Colon (tissue), 2 donors: Measurements from ENCODE around the gene KCNH5.

Experiments used
- FAIRE-seq: peaks from 2 replicates; lab custom pipeline; 2012; peaks lifted over from hg19 to GRCh38; lab: Jason Lieb, UNC
- donor health status: control.
- donor health status: control.

The KCNH5 gene

DNA sequence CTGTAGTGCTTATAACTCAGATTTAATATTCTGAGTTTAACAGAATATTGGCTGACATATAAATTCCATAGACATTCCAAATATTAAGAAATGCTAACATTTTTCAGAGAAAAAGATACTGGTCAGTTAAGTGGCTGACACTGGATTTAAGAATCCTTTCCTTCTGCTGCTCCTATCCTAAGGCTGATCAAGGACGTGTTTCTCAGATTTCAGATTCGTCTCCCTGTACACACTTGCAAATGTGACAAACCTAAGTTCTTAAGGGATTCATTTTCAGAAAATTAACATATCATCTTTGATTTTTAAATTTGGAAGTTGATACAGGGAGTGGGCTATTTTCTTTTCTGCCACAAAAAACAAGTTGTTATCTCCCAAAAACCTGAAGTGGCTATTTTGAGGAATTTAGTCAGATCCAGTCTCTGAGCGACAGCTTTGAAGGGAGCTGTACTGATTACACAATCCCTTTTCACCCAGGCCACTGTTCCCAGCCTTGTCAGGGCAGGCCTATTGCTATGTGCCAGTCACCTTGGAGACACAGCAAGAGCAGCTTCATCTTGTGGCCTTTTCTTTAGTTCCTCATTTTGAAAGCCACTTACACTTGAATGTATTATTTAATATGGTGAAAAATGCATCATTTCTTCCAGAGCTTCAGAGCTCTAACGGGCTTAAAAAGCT is 370.6 kb downstream of the KCNH5 start:
- FAIRE-seq, result no peak

GRCh38 chr14:62673014-62673755 is 372.1 kb downstream of the KCNH5 start:
- no peak for FAIRE-seq

- no peak for FAIRE-seq
Measured at GRCh38 chr14:62670526-62670925, 374.7 kb downstream of the KCNH5 start.

GRCh38 chr14:62667421-62667914 is 377.8 kb downstream of the KCNH5 start:
- no peak for FAIRE-seq

- FAIRE-seq, result no peak
Measured at GRCh38 chr14:62665286-62665685, 380.0 kb downstream of the KCNH5 start.

DNA sequence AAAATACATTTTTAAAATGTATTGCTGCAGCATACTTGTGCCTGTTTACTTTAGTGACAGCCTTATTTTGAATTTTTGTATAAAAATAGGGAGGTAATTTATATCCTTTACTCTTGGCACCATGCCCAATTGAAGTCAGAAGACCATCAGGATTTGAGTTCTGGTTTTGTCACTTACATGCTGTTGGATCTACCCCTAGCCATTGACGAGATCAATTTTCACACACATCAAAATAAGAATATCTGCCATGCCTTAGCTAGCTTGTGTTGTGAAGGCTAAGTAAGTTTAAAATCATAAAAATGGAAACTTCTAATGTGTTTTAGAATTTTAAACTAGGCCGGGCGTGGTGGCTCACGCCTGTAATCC is 381.8 kb downstream of the KCNH5 start:
- no peak for FAIRE-seq

DNA sequence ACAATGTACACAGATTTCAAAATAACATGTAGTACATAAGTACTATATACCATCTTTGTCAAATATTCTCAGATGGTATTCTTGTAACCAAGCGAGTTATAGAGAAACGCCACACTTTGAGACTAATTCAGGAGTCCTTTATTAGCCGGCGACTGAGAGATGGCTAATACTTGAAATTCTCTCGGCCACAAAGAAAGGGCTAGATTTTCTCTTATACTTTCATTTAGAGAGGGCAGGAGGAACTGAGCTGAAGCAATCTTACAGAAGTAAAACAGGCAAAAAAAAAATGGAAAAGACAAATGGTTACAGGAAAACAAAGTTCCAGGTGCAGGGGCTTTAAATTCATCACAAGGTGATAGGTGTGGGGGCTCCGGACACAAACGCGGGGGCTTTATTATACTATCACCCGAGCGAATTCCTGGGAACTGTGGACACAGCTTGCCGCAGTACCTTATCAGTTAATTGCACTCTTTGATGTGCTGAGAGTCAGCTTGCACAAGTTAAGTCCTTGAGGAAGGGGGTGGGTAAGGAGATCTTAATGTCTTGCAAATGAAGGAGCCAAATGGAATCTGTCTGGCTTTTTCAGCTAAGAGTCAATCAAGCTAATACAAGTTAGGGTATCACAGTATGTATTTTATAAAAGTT is 382.3 kb downstream of the KCNH5 start:
- FAIRE-seq, result no peak

DNA sequence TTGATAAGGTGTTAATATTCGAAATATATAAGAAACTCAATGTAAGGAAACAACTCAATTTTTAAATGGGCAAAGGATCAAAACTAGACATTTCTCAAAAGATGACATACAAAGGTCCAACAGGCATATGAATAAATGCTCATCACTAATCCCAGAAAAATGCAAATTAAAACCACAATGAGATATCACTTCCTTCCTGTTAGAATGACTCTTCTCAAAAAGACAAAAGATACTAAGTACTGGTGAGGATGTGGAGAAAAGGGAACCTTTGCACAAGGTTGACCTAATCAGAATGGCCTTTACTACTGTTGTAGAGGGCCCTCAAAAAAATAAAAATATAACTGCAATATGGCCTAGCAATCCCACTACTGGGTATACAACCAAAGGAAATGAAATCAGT is 383.4 kb downstream of the KCNH5 start:
- FAIRE-seq, result no peak

GRCh38 chr14:62658631-62659030 is 386.6 kb downstream of the KCNH5 start:
- no peak for FAIRE-seq

- FAIRE-seq, result no peak
Measured at GRCh38 chr14:62657376-62657775, 387.9 kb downstream of the KCNH5 start.

DNA sequence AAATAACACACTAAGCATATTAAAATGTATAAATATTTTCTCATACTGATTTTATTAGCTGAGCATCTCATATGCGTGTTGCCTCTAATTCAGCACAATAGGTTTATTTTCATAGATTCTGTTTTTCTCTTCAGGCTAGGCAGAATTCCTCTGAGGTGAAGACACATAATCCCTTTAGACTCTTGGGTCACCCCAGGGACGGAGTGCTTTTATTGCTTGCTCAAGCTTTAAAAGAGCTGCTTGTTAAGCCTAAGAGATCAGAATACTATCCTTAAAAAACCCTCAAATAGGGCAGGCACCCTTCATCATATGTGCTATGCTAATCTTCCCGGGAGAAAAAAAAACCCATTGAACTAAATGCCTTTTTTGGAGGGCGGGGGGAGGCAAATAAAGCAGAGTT is 390.1 kb downstream of the KCNH5 start:
- FAIRE-seq, result no peak

GRCh38 chr14:62654641-62655040 is 390.6 kb downstream of the KCNH5 start:
- no peak for FAIRE-seq
